Testis (tissue), 2 donors: Measurements from ENCODE around the gene PDHX.

Source experiments
- CTCF ChIP-seq, 3 experiments: fragments of 450-650 bp in 2 of 3; fragments of 200-600 bp in 1 of 3; sonication (generic) in 1 of 3; IDR thresholded peaks; one replicate each; pipeline ENCODE4 v1.5.1; 2016 to 2019; ENCODE audit warnings: antibody characterized with exemption in 3 of 3, mild to moderate bottlenecking in 2 of 3, moderate library complexity in 1 of 3
- POLR2A ChIP-seq: fragments of 450-650 bp; IDR thresholded peaks from one replicate; pipeline ENCODE4 v1.6.1; 2017; ENCODE audit warnings: antibody characterized with exemption, mild to moderate bottlenecking, moderate library complexity

- TF ChIP-seq POLR2A (no peak), CTCF (IDR thresholded peaks at IDR 0.05) (peak in 1 of 3 experiments; percentile 11)
These were observed 47.0 kb upstream of the PDHX start for GRCh38 chr11:34869425-34869824.
